ENCODE data around the gene CDH20. TPM values are rescaled to one million over a fixed set of nuclear protein-coding genes. Genes with fewer than 3 reads are reported as not detected.

CDH20 gene
- total RNA-seq, 2 experiments from 2014 or later, result 0.05 to 0.09 TPM

DNA sequence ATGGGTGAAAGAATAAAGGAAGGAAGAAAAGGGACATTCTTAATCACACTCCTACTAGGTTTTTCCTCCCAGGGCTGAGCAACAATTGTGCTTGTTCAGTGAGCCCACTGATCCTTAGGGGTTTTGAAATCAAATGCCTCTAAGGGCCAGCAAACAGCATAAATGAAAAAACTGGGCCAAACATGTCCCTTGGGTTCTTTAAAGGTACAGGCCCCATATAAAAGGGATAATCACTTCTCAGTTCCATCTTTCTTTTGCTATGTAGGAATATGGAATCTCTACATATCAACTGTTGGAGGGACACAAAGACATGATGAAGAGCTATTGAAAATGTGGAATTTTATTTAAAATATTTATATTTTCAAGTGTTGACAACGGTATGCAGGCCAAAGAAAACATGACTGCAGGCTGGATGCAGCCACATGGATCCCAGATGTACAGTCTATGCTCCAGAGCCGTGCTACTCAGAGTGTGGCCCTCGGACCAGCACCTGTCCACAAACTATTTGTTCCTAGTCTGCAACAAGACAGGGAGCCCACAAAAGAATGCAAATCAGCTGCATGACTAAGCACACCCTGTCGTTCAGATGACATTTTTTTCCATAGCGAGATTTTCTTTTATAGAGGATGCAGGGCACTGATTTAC, 110.0 kb downstream of the CDH20 start:
- H3K4me1 Mint-ChIP-seq, result no peaks in the 10 kb centered on the region
- no peaks in the 10 kb centered on the region for H3K36me3 Mint-ChIP-seq (ENCODE audit: low read depth)
- ChIA-PET CTCF (no interaction called here), POLR2A (no interaction called here)
- no peak for DNase-seq
- intact Hi-C loops (cut with DNase I, micrococcal nuclease), result no loop called here
- H3K4me3 Mint-ChIP-seq, result no peak overlapping the region
- ATAC-seq, result no peak
- H3K9me3 Mint-ChIP-seq (ENCODE audit: low read depth), result no peaks in the 10 kb centered on the region
- H3K27me3 Mint-ChIP-seq, result peaks cover 4% of the 10 kb centered on the region
- no peak overlapping the region for H3K27ac Mint-ChIP-seq

DNA sequence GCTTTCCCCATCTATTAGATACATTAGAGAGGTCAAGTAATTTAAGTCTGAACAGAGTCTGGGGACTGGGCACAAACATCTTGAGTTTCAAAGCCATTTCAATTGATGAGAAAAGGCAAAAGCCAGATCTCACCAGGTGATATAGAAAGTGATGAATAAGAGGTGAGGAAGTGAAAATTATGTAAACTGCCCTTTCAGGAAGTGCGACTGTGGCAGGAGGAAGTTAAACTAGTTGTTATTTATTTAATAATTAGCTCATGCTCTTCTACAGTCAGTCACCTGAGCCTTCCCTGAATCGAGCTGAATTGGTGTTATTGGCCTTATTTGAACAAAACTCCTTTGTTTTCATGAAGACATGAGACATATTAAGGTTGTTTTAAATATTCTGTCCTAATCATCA, 115.1 kb downstream of the CDH20 start:
- CTCF ChIA-PET, result no interaction called here
- Mint-ChIP-seq H3K36me3 (ENCODE audit: low read depth) (no peaks in the 10 kb centered on the region), H3K27me3 (peaks cover 9% of the 10 kb centered on the region), H3K4me3 (no peak overlapping the region), H3K9me3 (ENCODE audit: low read depth) (no peaks in the 10 kb centered on the region), H3K27ac (no peak overlapping the region), H3K4me1 (no peaks in the 10 kb centered on the region)
- POLR2A ChIA-PET, result no interaction called here
- intact Hi-C loops (cut with DNase I, micrococcal nuclease), result no loop called here
- ATAC-seq (no peak), DNase-seq (no peak)

DNA sequence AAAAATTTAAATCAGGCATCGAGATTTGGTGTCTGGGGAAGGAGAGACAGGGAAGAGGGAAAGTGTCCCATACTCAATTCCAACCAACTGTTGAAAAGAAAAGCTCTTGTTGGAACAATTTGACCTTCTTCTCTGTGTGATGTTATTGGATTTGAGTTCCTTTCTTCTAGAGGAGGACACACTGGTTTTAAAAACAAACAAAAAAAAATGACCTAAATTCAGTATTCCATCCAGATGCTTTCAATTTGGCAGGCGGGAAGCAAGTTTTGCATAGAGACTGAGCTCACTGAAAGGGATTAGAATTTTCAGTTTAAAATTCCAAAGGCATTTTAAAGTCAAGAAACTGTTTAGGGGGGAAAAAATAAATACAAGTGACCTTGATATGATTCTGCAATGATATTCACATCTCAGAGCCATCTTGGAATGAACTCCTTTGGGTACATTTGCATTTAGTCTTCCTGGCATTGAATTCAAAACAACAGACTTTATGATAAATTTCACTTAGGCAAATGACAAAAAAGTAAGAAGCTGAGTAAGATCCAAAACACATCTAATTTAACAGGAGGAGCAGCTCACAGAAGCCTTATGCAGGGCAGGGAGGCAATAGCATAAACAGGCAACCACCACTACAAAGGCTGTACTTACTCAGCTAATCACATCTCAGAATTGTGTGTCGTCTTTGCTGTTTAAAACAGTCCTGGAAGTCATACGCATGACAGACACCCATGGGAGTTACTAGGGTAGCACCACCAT, 126.8 kb downstream of the CDH20 start:
- DNase-seq (no peak), ATAC-seq (no peak)
- H3K36me3 Mint-ChIP-seq (ENCODE audit: low read depth), result no peaks in the 10 kb centered on the region
- peaks cover 7% of the 10 kb centered on the region for H3K27me3 Mint-ChIP-seq
- ChIA-PET CTCF (interaction anchor here (0.8 kb wide), 1 partner anchor 42 kb away, joined by 3 read pairs; no protein-coding TSS in a partner anchor), POLR2A (no interaction called here)
- H3K27ac Mint-ChIP-seq, result no peak overlapping the region
- no peak overlapping the region for H3K4me3 Mint-ChIP-seq
- no peaks in the 10 kb centered on the region for H3K4me1 Mint-ChIP-seq
- intact Hi-C loops (cut with DNase I, micrococcal nuclease), result no loop called here
- H3K9me3 Mint-ChIP-seq (ENCODE audit: low read depth), result no peaks in the 10 kb centered on the region

DNA sequence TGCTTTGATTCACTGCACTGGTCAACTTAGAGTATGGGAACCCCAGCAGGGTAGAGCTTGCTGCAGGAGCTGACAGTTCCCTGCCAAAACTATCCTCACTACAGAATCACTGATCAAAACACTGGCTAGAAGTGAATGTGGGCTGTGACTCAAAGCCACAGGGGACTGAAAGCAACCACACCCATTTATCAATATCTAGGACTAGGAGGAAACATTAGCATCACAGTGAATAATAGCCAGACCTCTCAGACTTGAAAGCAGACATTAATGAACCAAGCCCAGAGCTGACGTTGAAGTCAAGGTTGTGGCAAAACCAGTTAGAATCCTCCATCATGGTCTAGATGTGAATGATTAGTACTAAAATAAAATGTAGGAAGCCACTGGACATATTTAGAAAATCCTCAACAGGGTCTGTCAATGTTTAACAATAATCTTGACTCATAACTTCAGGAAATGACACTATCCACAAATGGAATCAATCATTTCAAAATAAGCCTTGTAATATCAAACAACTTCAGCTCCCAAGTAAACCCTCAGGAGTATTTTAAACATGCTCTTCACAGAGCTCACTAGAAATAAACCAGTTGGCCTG, 131.4 kb downstream of the CDH20 start:
- DNase-seq (no peak), ATAC-seq (no peak)
- H3K27ac Mint-ChIP-seq, result no peak overlapping the region
- intact Hi-C loops (cut with DNase I, micrococcal nuclease), result no loop called here
- no peak overlapping the region for H3K4me3 Mint-ChIP-seq
- no peaks in the 10 kb centered on the region for H3K4me1 Mint-ChIP-seq
- H3K27me3 Mint-ChIP-seq, result peaks cover 3% of the 10 kb centered on the region
- ChIA-PET POLR2A (no interaction called here), CTCF (no interaction called here)
- H3K36me3 Mint-ChIP-seq (ENCODE audit: low read depth), result no peaks in the 10 kb centered on the region
- H3K9me3 Mint-ChIP-seq (ENCODE audit: low read depth), result no peaks in the 10 kb centered on the region

DNA sequence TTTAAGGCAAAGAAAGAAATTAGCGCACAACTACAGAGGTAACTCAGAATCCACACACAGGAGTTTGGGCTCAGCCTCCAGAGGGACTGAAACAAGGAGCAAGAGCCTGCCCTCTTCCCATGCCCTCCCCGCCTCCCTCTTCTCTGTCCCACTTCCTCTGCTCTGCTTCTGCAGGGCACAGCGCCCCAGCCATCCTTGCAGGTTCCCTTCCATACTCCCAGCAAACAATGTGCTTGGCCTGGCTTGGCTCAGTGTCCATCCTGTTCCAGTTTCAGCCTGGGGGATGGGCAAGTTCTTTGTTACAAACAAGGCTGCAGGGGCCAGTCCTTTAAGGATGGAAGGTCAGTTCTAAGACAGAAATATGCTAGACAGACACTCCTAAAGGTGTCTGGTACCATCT, 133.5 kb downstream of the CDH20 start:
- no peaks in the 10 kb centered on the region for H3K4me1 Mint-ChIP-seq
- H3K27me3 Mint-ChIP-seq, result peaks cover 3% of the 10 kb centered on the region
- ChIA-PET POLR2A (no interaction called here), CTCF (no interaction called here)
- H3K4me3 Mint-ChIP-seq, result no peak overlapping the region
- ATAC-seq (no peak), DNase-seq (no peak)
- no peaks in the 10 kb centered on the region for H3K9me3 Mint-ChIP-seq (ENCODE audit: low read depth)
- H3K27ac Mint-ChIP-seq, result no peak overlapping the region
- H3K36me3 Mint-ChIP-seq (ENCODE audit: low read depth), result no peaks in the 10 kb centered on the region
- intact Hi-C loops (cut with DNase I, micrococcal nuclease), result no loop called here

DNA sequence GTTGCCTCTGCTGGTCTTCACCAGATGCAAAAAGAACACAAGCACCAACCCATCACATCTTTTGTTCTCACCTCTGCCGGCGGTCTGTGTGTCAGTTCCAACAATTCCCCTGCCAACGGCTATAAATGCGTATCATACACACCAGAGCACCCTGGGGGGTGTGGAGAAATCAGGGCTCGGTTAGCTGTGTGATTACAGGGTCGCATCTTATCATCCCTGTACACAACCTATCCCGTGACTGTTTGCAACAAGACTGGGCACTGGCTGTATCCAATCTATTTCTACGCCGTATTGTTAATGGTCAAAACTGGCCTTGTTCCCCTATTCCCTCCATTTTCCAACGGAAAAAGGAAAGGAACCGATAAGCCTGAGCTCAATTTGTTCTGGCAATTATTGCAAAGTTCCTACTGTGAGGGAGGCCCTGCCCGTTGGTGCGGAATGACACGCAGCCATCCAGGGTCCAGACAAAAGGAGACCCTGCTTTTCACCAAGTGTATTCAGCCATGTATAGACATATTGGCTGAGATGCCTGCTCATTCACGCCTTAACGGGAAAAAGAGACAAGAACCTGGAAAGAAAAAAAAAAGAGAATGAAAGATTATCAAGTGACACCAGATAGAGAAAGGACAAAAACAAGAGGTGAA, 136.9 kb downstream of the CDH20 start:
- no peak for ATAC-seq
- ChIA-PET POLR2A (no interaction called here), CTCF (no interaction called here)
- Mint-ChIP-seq H3K4me3 (no peak overlapping the region), H3K27ac (no peak overlapping the region), H3K9me3 (ENCODE audit: low read depth) (no peaks in the 10 kb centered on the region), H3K4me1 (no peaks in the 10 kb centered on the region), H3K36me3 (ENCODE audit: low read depth) (no peaks in the 10 kb centered on the region), H3K27me3 (peaks cover 3% of the 10 kb centered on the region)
- intact Hi-C loops (cut with DNase I, micrococcal nuclease), result no loop called here
- no peak for DNase-seq

DNA sequence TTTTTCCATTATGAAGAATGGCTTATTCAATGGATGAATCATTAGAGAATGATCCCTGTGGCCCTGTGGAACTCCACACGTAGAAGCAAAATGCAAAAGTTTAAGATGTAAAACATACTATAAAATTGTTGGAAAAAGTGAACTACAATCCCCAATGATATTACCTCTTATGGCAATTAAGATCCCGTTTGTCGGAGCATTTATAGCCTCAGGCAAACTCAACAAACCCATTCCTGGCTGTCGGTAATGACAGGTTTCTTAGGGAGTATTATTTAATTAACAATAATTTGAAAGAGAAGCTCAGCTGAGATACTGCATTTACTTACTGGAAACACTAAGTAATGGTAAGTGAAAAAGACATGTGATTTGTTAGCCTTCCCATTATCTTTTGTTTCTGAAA, 138.3 kb downstream of the CDH20 start:
- ATAC-seq (no peak), DNase-seq (no peak)
- Mint-ChIP-seq H3K27ac (no peak overlapping the region), H3K4me3 (no peak overlapping the region), H3K36me3 (ENCODE audit: low read depth) (no peaks in the 10 kb centered on the region), H3K4me1 (no peaks in the 10 kb centered on the region), H3K27me3 (peaks cover 3% of the 10 kb centered on the region), H3K9me3 (ENCODE audit: low read depth) (no peaks in the 10 kb centered on the region)
- ChIA-PET CTCF (no interaction called here), POLR2A (no interaction called here)
- intact Hi-C loops (cut with DNase I, micrococcal nuclease), result no loop called here

DNA sequence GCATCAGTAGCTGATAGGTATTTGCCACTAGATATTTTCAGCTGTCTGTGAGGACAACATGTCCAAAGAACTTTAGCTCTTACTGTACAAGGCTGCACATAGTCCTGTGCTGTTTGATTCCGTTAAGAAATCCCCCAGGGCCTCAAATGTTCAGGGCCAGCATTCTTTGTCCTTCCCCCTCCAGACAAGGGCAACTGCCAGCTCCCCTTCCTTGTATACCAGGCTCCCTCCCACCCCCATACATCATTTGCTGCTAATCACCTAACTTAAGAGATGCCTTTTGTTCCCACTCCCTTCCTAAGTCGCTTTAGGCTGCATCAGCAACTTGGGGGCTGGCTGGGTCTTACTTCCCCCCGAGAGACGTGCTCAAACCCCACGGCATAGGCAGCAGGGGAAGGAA, 138.7 kb downstream of the CDH20 start:
- H3K4me3 Mint-ChIP-seq, result no peak overlapping the region
- H3K27ac Mint-ChIP-seq, result no peak overlapping the region
- peaks cover 3% of the 10 kb centered on the region for H3K27me3 Mint-ChIP-seq
- ChIA-PET POLR2A (no interaction called here), CTCF (no interaction called here)
- H3K9me3 Mint-ChIP-seq (ENCODE audit: low read depth), result no peaks in the 10 kb centered on the region
- intact Hi-C loops (cut with DNase I, micrococcal nuclease), result no loop called here
- DNase-seq (no peak), ATAC-seq (no peak)
- no peaks in the 10 kb centered on the region for H3K36me3 Mint-ChIP-seq (ENCODE audit: low read depth)
- no peaks in the 10 kb centered on the region for H3K4me1 Mint-ChIP-seq

DNA sequence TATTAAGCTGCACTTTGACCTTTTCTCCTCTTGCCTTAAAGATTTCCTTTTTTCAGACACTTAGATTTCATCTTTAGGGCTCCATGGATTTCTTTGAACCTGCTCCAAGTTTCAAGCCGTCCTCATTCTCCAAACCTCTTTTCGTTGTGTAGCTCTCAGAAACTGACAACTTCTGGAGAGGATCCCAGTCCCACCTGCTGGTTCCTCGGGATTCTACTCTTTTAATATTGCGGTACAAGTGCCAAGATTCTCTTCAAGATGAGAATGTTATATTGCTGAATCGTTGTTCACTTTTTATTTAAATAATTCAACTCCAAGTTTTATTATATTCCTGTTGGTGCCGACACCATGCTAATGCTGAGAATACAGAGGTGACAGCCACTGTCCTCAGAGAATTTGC, 141.1 kb downstream of the CDH20 start:
- Mint-ChIP-seq H3K4me1 (no peaks in the 10 kb centered on the region), H3K9me3 (ENCODE audit: low read depth) (no peaks in the 10 kb centered on the region), H3K36me3 (ENCODE audit: low read depth) (no peaks in the 10 kb centered on the region), H3K4me3 (no peak overlapping the region), H3K27me3 (peaks cover 3% of the 10 kb centered on the region), H3K27ac (no peak overlapping the region)
- ChIA-PET POLR2A (no interaction called here), CTCF (no interaction called here)
- intact Hi-C loops (cut with DNase I, micrococcal nuclease), result no loop called here
- ATAC-seq, result no peak
- DNase-seq, result no peak

DNA sequence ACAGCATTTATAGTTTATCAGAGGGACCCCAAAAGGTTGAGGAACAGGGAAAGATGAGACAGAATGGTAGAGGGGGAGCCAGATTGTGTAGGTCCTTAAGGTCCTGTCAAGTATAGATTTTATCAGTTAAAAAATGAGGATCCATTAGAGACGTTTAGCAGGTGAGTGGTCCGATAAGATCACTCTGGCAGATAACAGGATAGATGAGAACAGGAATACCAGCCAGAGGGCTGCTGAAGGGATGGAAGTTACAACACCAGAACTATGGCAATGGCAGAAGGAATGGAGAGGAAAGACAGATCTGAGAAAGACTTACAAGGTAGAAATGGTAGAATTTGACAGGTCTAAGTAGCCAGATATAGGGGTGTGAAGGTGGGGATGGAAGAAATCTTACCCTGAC, 141.7 kb downstream of the CDH20 start:
- DNase-seq (no peak), ATAC-seq (no peak)
- ChIA-PET POLR2A (no interaction called here), CTCF (no interaction called here)
- H3K36me3 Mint-ChIP-seq (ENCODE audit: low read depth), result no peaks in the 10 kb centered on the region
- H3K4me3 Mint-ChIP-seq, result no peak overlapping the region
- intact Hi-C loops (cut with DNase I, micrococcal nuclease), result no loop called here
- peaks cover 3% of the 10 kb centered on the region for H3K27me3 Mint-ChIP-seq
- H3K9me3 Mint-ChIP-seq (ENCODE audit: low read depth), result no peaks in the 10 kb centered on the region
- no peak overlapping the region for H3K27ac Mint-ChIP-seq
- H3K4me1 Mint-ChIP-seq, result no peaks in the 10 kb centered on the region

DNA sequence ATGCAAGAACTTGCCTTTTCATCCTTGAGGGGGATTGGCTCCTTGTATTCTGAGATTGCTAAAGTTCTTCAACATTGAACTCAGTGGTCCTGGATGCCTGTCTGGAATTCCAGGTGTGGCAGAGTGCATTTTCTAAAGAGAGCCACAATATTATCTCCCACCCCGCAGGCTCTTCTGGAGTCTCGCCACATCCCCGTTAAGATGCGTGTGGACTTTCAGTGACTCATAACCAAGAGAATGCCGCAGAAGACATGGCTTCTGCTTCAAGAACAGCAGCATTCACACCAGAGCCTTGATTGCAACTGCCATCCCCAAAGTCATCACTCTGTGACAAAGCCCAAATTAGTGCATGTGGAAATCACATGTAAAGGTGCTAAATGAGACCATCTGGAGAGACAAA, 142.7 kb downstream of the CDH20 start:
- no peak overlapping the region for H3K27ac Mint-ChIP-seq
- ChIA-PET POLR2A (no interaction called here), CTCF (no interaction called here)
- no peak overlapping the region for H3K4me3 Mint-ChIP-seq
- no peaks in the 10 kb centered on the region for H3K36me3 Mint-ChIP-seq (ENCODE audit: low read depth)
- H3K27me3 Mint-ChIP-seq, result peaks cover 3% of the 10 kb centered on the region
- DNase-seq (no peak), ATAC-seq (no peak)
- intact Hi-C loops (cut with DNase I, micrococcal nuclease), result no loop called here
- H3K4me1 Mint-ChIP-seq, result no peaks in the 10 kb centered on the region
- H3K9me3 Mint-ChIP-seq (ENCODE audit: low read depth), result no peaks in the 10 kb centered on the region

DNA sequence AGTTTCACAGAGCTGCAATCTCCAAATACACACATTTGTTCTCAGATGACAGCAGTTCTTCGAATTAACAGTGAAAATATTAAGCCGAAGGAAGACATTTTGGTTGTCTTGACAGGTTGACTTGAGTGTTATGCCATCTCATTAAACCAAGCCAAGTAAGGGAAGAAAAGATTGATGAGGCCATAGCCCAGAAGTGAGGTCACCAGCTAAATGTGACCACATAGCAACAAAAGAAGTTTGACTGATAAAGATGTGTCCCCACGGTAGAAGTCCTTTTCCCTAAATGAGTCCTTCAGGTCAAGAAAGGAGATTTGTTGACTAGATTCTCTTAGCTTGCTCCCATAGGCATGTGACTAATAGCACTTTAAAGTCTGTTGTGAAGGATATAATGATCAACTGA, 156.1 kb downstream of the CDH20 start:
- Mint-ChIP-seq H3K27me3 (peaks cover 9% of the 10 kb centered on the region), H3K27ac (no peak overlapping the region), H3K36me3 (ENCODE audit: low read depth) (no peaks in the 10 kb centered on the region), H3K9me3 (ENCODE audit: low read depth) (no peaks in the 10 kb centered on the region), H3K4me1 (no peaks in the 10 kb centered on the region), H3K4me3 (no peak overlapping the region)
- intact Hi-C loops (cut with DNase I, micrococcal nuclease), result no loop called here
- no peak for DNase-seq
- ChIA-PET POLR2A (no interaction called here), CTCF (no interaction called here)
- no peak for ATAC-seq

Measured in activated CD4-positive, alpha-beta T cell treated with anti-CD3 and anti-CD28 coated beads for 36 hours (primary cell).